HG02798 (cell line): ENCODE results near the gene SLC22A12.

Experiments used
- ATAC-seq: cut with Tn5 transposase; IDR thresholded peaks from one replicate; pipeline ENCODE4 v1.9.1; 2021; ENCODE audit warnings: mild to moderate bottlenecking; ENCODE audit not compliant: unreplicated experiment, poor library complexity

SLC22A12 gene

GRCh38 chr11:64601605-64602465, 10.8 kb downstream of the SLC22A12 start:
- ATAC-seq = no peak

GRCh38 chr11:64602466-64603070, 11.5 kb downstream of the SLC22A12 start:
- no peak for ATAC-seq

- no peak for ATAC-seq
Measured at GRCh38 chr11:64603411-64604110, 12.5 kb downstream of the SLC22A12 start.

- no peak for ATAC-seq
Measured at GRCh38 chr11:64604458-64605243, 13.6 kb downstream of the SLC22A12 start.

- no peak for ATAC-seq
Measured at GRCh38 chr11:64605244-64605560, 14.2 kb downstream of the SLC22A12 start.

DNA sequence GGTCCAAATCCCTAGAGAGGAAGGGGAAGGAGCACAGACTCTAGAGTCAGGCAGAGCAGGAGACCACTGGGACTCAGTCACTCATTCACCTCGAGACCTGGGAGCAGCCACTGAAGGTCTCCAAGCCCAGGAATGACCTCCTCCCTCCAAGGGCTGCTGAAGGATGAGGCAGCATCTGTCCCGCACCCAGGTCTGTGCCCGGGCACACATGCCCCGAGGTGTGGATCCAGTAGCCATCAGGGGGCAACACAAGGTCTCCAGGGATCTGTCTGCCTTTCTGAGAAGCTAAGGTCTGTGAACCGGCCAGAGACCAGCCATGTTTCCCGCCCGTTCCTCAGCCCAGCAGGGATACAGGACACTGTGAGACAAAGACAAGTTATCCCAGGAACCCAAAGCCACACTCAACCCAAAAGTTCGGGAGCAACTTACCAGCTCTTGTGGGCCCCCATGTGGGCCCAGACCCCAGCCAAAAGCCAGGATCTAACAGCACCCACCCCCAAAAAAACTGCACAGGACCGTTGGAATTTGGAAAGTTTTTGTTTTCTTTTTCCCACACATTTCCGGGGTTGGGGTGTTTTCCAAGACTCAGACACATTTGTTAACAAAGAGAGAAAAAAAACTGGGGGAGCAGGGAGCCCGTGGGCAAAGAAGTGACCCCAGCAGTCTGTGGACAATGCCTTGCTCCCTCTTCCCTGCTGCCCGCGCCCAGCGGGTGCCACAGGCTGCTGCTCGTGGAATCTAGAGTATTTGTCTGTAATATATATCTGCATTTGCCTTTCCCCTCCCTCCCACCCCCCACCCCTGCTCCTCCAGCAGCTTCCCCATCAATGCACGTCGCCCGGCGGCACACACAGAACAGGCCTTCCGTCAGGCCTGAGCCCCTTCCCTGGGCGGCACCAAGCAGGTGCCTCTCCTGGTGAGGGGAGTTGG, 14.9 kb downstream of the SLC22A12 start:
- ATAC-seq = no peak

- no peak for ATAC-seq
Measured at GRCh38 chr11:64606796-64607380, 15.9 kb downstream of the SLC22A12 start.

GRCh38 chr11:64607381-64607985, 16.5 kb downstream of the SLC22A12 start:
- ATAC-seq = no peak

- no peak for ATAC-seq
Measured at GRCh38 chr11:64608046-64608445, 17.0 kb downstream of the SLC22A12 start.

DNA sequence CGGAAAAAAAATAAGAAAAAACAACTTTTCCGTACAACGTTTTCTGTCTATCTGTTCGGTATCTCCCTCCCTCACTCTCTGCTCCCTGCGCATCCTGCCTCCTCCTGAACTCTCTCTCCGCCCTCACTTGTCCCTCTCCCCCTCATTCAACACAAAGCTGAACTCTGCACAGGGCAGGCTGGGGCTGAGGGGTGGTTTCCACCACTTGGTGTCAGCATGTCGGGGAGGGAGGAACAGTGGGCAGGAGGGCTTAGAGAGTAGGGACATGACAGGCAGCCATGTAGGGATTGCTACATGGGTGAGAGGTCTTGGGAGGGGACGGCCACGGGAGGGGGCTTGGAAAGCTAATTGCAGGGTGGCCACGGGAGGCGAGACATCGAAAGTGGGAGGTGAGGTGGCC, 17.6 kb downstream of the SLC22A12 start:
- ATAC-seq = no peak

GRCh38 chr11:64609436-64610047, 18.5 kb downstream of the SLC22A12 start:
- no peak for ATAC-seq

DNA sequence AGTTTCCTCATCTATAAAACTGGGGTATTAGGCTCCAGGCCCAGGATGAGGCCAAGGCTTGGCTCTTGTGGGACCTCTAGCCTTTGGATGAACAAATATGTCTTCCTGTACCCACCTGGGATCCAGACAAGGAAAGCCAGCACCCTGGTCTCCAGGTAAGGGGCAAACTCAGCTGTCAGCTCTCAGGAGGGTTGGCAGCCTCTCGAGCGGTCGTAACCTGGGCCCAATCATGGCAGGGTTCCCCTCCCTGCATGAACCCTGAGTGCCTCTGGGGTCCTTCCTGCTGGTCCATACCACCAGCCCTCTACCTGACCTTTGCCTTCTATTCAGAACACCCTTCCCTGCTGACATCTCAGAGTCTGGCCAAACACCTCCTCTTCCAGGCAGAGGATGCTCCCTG, 19.6 kb downstream of the SLC22A12 start:
- ATAC-seq = no peak

DNA sequence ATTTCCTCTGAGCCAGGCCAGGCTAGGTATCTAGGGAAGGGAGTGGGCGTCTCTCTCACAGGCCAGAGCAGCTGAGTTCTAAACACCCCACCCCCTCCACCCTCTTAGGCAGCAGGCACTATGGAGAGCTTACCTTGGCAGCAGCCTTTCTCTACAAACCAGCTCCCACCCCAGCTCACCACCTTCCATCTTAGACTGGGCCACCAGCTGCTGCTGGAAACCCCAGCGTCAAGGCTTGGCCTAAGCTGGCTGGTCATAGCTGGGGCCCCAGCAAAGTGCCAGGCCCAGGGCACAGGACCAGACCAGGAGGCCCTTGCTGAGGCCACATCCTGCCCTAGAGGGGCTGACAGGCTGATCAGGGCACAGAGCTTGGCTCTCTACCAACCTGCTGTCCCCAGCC, 20.2 kb downstream of the SLC22A12 start:
- no peak for ATAC-seq

DNA sequence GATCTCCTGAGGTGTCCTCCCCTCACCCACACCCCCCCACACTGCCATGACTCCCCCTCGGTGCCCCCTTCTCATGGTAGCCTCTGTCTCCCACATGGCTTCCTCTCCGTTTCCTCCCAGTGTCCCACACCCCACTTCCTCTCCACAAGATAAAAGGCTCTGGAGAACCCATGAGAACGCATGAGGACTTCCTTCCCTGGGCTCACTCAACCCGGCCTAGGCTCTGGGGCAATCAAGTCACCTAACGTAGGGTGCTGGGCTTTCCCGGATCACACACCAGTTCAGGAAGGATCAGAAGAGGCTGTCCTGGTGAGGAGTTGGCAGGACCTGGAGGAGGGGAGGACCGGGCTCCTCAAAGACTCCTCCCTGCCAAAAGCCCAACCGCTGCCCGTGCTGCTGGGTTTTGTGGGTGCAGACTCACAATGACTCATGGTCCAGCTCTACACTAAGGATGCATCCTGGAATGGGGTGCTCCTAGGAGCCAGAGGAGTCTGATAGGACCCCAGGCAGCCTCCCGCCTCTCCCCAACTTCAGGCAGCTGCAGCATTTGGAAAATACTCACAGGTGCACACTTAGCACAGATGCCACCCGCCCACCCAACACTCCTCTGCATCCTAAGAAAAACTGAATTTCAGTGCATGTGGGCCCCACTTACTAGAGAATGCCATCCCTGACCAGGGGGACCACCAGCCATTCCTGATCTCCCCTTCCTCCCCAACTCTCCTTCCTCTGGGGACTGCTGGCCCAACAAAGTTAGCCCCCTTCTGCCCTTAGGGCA, 21.0 kb downstream of the SLC22A12 start:
- ATAC-seq = no peak

DNA sequence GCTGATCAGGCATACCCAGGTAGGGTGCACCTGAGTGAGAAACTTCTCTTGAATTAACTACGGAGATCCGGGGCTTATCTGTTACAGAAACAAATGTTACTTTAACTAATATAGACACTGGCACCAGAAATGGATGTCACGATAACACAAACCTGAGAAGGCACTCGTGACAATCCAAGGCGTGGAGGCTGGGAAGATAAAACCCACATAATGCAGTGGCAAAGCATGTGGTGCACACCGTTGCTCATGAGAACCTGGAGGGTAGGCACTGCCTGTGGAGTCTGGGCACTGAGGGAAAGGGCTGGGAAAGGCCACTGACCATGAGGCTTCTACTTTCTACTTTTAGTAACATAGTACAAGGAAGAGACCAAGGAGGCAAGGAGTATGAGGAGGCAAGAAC, 22.6 kb downstream of the SLC22A12 start:
- ATAC-seq = no peak

DNA sequence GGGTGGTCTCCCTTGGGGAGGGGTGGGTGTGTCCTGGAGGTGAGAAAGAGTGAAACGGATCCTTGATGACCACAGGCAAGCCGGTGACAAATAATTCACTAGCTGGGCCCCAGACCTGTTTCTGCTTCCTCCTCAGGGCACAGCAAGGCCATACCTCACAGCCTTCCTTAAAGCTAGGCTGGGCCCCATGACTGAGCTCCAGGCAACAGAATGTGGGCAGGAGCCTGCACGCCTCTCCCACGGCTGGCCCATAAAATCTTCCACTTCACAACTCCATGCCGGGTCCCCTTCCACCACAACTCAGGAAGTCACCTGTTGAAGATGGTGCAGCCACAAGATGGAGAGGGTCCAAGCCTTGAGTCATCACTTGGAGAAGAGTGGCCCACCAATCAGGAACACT, 23.9 kb downstream of the SLC22A12 start:
- ATAC-seq = no peak

DNA sequence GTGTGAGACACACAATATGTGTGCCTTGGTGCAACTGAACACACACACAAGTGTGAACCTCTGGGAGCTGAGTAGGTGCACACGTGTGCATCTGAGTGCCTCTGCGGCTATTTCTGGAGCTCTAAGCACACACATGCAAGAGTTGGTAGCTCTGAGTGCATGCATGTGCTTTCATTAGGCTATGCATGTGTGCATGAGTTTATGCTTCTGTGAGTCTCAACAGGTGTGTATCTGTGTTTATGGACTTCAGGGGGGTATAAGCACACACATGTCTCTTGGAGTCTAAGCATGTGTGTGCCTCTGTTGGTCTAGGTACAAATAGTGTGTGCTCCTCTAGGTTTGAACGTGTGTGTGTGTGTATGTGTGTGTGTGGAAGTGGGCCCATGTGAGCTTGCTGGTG, 25.8 kb downstream of the SLC22A12 start:
- ATAC-seq = no peak

DNA sequence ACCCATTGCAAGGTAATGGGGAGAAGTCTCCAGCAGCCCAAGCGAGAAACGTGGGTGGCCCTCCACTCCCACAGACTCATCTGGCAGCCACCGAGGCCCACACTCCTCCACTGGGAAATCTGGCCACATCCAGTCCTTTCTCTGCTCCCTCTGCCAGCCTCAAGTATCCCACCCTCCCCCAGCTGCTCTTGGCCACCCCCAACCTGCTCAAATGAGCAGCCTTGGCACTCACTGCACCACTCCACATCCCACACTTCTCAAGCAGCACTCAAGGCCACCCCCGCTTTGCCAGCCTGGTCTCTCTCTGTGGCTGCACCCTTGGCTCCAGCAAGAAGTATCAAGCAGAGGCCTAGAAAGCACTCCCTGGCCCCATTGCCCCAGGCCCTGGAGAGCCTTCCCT, 28.2 kb downstream of the SLC22A12 start:
- ATAC-seq = no peak
